Neural progenitor cell (in vitro differentiated cells): ENCODE results near the gene HIGD1A. TPM values are rescaled to one million over a fixed set of nuclear protein-coding genes. Genes with fewer than 3 reads are reported as not detected.

Experiments
- DNase-seq: peaks from one replicate; pipeline ENCODE4 v3.0.0-alpha.2; 2016; ENCODE audit warnings: low spot score
- H2AFZ ChIP-seq: fragments of 200-600 bp; sonication (generic); replicated peaks from 2 replicates; pipeline ENCODE4 v1.6.1; 2016; ENCODE audit warnings: antibody characterized with exemption
- H3F3A ChIP-seq: fragments of 200-600 bp; sonication (generic); 2 replicates; pipeline ENCODE4 v1.6.1; 2016; ENCODE audit warnings: antibody characterized with exemption, low read depth
- H3K27ac ChIP-seq: fragments of 200-600 bp; sonication (generic); 2 replicates; pipeline ENCODE4 v1.5.1; 2016; ENCODE audit warnings: mild to moderate bottlenecking
- H3K27me3 ChIP-seq: fragments of 200-600 bp; sonication (generic); 2 replicates; pipeline ENCODE4 v1.6.1; 2016; ENCODE audit warnings: mild to moderate bottlenecking, moderate library complexity
- H3K36me3 ChIP-seq: fragments of 200-600 bp; sonication (generic); 2 replicates; pipeline ENCODE4 v1.5.1; 2016
- H3K4me1 ChIP-seq: fragments of 200-600 bp; sonication (generic); 2 replicates; pipeline ENCODE4 v1.6.1; 2016; ENCODE audit warnings: mixed run types
- H3K4me2 ChIP-seq: fragments of 200-600 bp; sonication (generic); 2 replicates; pipeline ENCODE4 v1.6.1; 2016
- H3K4me3 ChIP-seq: fragments of 200-600 bp; sonication (generic); 2 replicates; pipeline ENCODE4 v1.5.1; 2016
- H3K79me2 ChIP-seq: fragments of 200-600 bp; sonication (generic); 2 replicates; pipeline ENCODE4 v1.6.1; 2016; ENCODE audit warnings: low read depth
- H3K9ac ChIP-seq: fragments of 200-600 bp; sonication (generic); 2 replicates; pipeline ENCODE4 v1.6.1; 2016
- H3K9me3 ChIP-seq: fragments of 200-600 bp; sonication (generic); 2 replicates; pipeline ENCODE4 v1.5.1; 2016; ENCODE audit warnings: low read depth
- H4K20me1 ChIP-seq: fragments of 200-600 bp; sonication (generic); 2 replicates; pipeline ENCODE4 v1.6.1; 2016; ENCODE audit warnings: low read depth
- H3K27ac Mint-ChIP-seq: 3 replicates; pipeline ENCODE4 v1.8.0; 2021; ENCODE audit warnings: mixed read lengths
- H3K27me3 Mint-ChIP-seq: 2 replicates; pipeline ENCODE4 v1.8.0; 2022; ENCODE audit warnings: low read depth, mild to moderate bottlenecking, inconsistent platforms, moderate library complexity, mixed read lengths; ENCODE audit not compliant: insufficient read depth
- H3K36me3 Mint-ChIP-seq: 3 replicates; pipeline ENCODE4 v1.8.0; 2021; ENCODE audit warnings: mixed read lengths
- H3K4me1 Mint-ChIP-seq: 3 replicates; pipeline ENCODE4 v1.8.0; 2021; ENCODE audit warnings: mixed read lengths
- H3K4me3 Mint-ChIP-seq: 3 replicates; pipeline ENCODE4 v1.8.0; 2021; ENCODE audit warnings: mild to moderate bottlenecking, moderate library complexity, mixed read lengths
- H3K9me3 Mint-ChIP-seq: 3 replicates; pipeline ENCODE4 v1.8.0; 2020; ENCODE audit warnings: mixed read lengths
- CTCF ChIP-seq: fragments of 200-600 bp; sonication (generic); IDR thresholded peaks from 2 replicates; pipeline ENCODE4 v1.5.1; 2017; ENCODE audit warnings: antibody characterized with exemption, mild to moderate bottlenecking
- EZH2 ChIP-seq: fragments of 200-600 bp; sonication (generic); IDR thresholded peaks from 2 replicates; pipeline ENCODE4 v1.6.1; 2017; ENCODE audit warnings: antibody characterized with exemption, mild to moderate bottlenecking, moderate library complexity
- EZH2phosphoT487 ChIP-seq: fragments of 200-600 bp; sonication (generic); IDR thresholded peaks from 2 replicates; pipeline ENCODE4 v1.6.1; 2017; ENCODE audit warnings: antibody characterized with exemption
- total RNA-seq: library from RNA; depleted of rRNA; stranded (reverse); fragments of >200 nt; gene quantifications from 2 replicates; pipeline ENCODE4 v1.2.3, GENCODE V29; 2015; ENCODE audit warnings: low replicate concordance

Gene HIGD1A
- total RNA-seq, 1 donor from 2014 or later, result 181 TPM

DNA sequence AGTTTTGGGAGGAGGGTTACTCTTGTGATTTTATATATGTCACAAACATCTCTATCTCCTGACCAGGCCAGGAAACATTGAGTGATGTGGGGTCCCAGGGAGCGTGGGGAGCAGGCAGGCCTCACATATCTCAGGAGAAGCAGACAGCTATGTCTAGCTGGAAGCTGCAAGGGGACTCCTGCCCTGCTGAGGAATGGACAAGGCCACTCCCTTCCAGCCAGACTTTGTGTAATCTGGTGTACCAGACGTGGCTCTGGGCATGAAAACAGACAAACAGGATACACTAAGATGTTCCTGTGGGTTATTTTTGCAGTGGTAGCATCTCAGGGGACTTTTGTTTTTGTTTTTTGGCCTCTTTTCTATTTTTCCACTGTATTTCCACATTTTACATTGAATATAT is 48.2 kb upstream of the HIGD1A start:
- H3K79me2 ChIP-seq, result no peaks in the 10 kb centered on the region
- H3K4me3 ChIP-seq, result no peak overlapping the region
- Mint-ChIP-seq H3K4me1 (peaks cover 10% of the 10 kb centered on the region), H3K27me3 (peaks cover 3% of the 10 kb centered on the region), H3K9me3 (no peaks in the 10 kb centered on the region), H3K4me3 (no peak overlapping the region), H3K27ac (no peak overlapping the region), H3K36me3 (no peaks in the 10 kb centered on the region)
- DNase-seq, result no peak
- H4K20me1 ChIP-seq, result no peaks in the 10 kb centered on the region
- no peaks in the 10 kb centered on the region for H3K36me3 ChIP-seq
- no peak overlapping the region for H2AFZ ChIP-seq
- H3K27me3 ChIP-seq, result no peaks in the 10 kb centered on the region
- TF ChIP-seq EZH2phosphoT487 (no peak), CTCF (no peak), EZH2 (no peak)
- H3F3A ChIP-seq, result no peaks in the 10 kb centered on the region
- no peak overlapping the region for H3K9ac ChIP-seq
- H3K4me2 ChIP-seq, result no peak overlapping the region
- no peak overlapping the region for H3K27ac ChIP-seq
- no peaks in the 10 kb centered on the region for H3K9me3 ChIP-seq
- H3K4me1 ChIP-seq, result peaks cover 3% of the 10 kb centered on the region

GRCh38 chr3:42851228-42851834 is 47.0 kb upstream of the HIGD1A start:
- Mint-ChIP-seq H3K27me3 (peaks cover 3% of the 10 kb centered on the region), H3K27ac (no peak overlapping the region), H3K36me3 (no peaks in the 10 kb centered on the region), H3K4me3 (no peak overlapping the region), H3K4me1 (peaks cover 10% of the 10 kb centered on the region), H3K9me3 (no peaks in the 10 kb centered on the region)
- Histone ChIP-seq H3K4me2 (no peak overlapping the region), H3K4me3 (no peak overlapping the region), H3K27me3 (no peaks in the 10 kb centered on the region), H2AFZ (no peak overlapping the region), H3K9ac (no peak overlapping the region), H3F3A (no peaks in the 10 kb centered on the region), H3K4me1 (peaks cover 5% of the 10 kb centered on the region), H3K9me3 (no peaks in the 10 kb centered on the region), H3K27ac (no peak overlapping the region), H4K20me1 (no peaks in the 10 kb centered on the region), H3K79me2 (no peaks in the 10 kb centered on the region), H3K36me3 (no peaks in the 10 kb centered on the region)
- DNase-seq, result no peak
- TF ChIP-seq EZH2phosphoT487 (no peak), EZH2 (no peak), CTCF (no peak)

GRCh38 chr3:42850263-42850662 is 46.0 kb upstream of the HIGD1A start:
- H3K27ac ChIP-seq, result no peak overlapping the region
- no peaks in the 10 kb centered on the region for H3K36me3 ChIP-seq
- no peaks in the 10 kb centered on the region for H3K9me3 ChIP-seq
- no peaks in the 10 kb centered on the region for H4K20me1 ChIP-seq
- H3K27me3 ChIP-seq, result no peaks in the 10 kb centered on the region
- DNase-seq, result no peak
- H3K36me3 Mint-ChIP-seq, result no peaks in the 10 kb centered on the region
- H3K79me2 ChIP-seq, result no peaks in the 10 kb centered on the region
- peaks cover 10% of the 10 kb centered on the region for H3K4me1 Mint-ChIP-seq
- peaks cover 5% of the 10 kb centered on the region for H3K4me1 ChIP-seq
- no peak overlapping the region for H2AFZ ChIP-seq
- peaks cover 3% of the 10 kb centered on the region for H3K27me3 Mint-ChIP-seq
- no peaks in the 10 kb centered on the region for H3F3A ChIP-seq
- H3K4me2 ChIP-seq, result no peak overlapping the region
- H3K4me3 ChIP-seq, result no peak overlapping the region
- TF ChIP-seq EZH2 (no peak), EZH2phosphoT487 (no peak), CTCF (no peak)
- no peak overlapping the region for H3K9ac ChIP-seq
- no peaks in the 10 kb centered on the region for H3K9me3 Mint-ChIP-seq
- no peak overlapping the region for H3K4me3 Mint-ChIP-seq
- H3K27ac Mint-ChIP-seq, result no peak overlapping the region
